ENCODE measurements around the gene MMP24OS.
A peak's percentile ranks its signal among the peaks of the same experiment; 100 is the strongest.

Gene MMP24OS

GRCh38 chr20:35284267-35284991 lies 6.5 kb upstream of the MMP24OS start, which contains the start of gene EIF6:
Gene EIF6 (minus strand): TSS chr20:35284772. CDS start chr20:35284487, 285 bp downstream.
- peak; percentile 83 for DNase-seq (ENCODE audit: low read depth)

GRCh38 chr20:35283441-35284266 lies 5.7 kb upstream of the MMP24OS start:
- no peak for TF ChIP-seq CTCF (conservative IDR thresholded peaks at IDR 0.05; ENCODE audit: low read length)
- H3K4me3 ChIP-seq (ENCODE audit: low read length) = peak overlapping the region; percentile 87
- no peak for DNase-seq (ENCODE audit: low read depth)

More at GRCh38 chr20:35284267-35284991, 6.5 kb upstream of the MMP24OS start, which contains the start of gene EIF6:
- TF ChIP-seq CTCF (conservative IDR thresholded peaks at IDR 0.05; ENCODE audit: low read length) = no peak
- peak within 1 kb of the TSS; percentile 87 for H3K4me3 ChIP-seq (ENCODE audit: low read length)

DNA sequence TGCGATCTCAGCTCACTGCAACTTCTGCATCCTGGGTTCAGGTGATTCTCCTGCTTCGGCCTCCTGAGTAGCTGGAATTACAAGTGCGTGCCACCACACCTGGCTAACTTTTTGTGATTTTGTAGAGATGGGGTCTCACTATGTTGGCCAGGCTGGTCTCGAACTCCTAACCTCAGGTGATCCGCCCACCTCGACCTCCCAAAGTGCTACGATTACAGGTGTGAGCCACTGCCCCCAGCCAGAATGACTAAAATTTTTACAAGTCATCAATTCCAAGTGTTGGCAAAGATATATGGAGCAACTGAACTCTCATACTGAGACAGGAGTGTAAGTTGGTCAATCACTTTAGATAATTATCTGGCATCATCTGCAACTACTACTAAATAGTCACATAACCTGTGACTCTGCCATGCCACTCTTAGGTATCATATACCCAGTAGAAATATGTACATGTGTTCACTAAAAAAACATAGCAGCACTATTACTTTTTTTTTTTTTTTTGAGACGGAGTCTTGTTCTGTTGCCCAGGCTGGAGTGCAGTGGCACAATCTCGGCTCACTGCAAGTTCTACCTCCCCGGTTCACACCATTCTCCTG lies 3.7 kb upstream of the MMP24OS start:
- no peak overlapping the region for H3K4me3 ChIP-seq (ENCODE audit: low read length)
- TF ChIP-seq CTCF (conservative IDR thresholded peaks at IDR 0.05; ENCODE audit: low read length) = no peak
- no peak for DNase-seq (ENCODE audit: low read depth)

DNA sequence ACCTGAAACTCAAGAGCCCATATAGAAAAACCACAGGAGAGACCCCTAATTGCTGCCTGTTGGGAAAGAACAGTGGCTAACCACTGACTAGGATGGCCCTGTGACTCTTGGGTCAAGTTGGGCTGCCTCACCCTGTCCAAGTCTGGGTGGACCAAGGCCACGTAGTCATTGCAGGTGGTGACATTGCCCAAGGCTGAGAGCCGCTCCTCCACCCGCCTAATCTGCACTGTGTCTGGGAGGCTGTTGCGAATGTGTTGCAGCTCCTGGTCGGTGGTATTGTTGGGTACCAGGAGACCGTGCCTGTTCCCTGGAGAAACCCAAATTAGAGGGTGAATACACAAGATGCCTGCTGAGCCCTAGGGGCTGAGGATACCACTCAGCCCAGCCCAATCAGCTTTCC lies 2.6 kb upstream of the MMP24OS start:
- no peak for TF ChIP-seq CTCF (conservative IDR thresholded peaks at IDR 0.05; ENCODE audit: low read length)
- DNase-seq (ENCODE audit: low read depth) = no peak
- no peak overlapping the region for H3K4me3 ChIP-seq (ENCODE audit: low read length)

GRCh38 chr20:35279533-35280174 lies 1.7 kb upstream of the MMP24OS start:
- H3K4me3 ChIP-seq (ENCODE audit: low read length) = no peak overlapping the region
- no peak for DNase-seq (ENCODE audit: low read depth)
- TF ChIP-seq CTCF (conservative IDR thresholded peaks at IDR 0.05; ENCODE audit: low read length) = no peak

DNA sequence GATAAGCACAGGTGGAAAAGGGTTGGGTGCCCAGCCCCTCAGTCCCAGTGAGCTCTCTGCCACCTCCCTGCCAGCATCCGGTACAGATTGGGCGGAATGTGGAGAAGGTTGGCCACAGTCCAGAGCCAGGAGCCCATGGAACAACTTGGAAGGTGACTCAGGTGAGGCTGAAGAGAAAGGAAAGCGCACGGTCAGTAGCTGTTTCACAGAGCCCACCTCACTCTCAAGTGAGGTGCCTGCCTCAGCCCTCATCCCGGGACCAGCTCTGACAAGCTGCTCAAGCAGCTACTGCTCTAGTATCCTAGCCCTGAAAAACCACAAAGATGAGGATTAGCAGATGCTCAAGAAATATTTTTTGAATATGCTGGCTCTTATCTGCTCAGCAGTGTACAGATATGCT lies 1.1 kb upstream of the MMP24OS start:
- no peak overlapping the region for H3K4me3 ChIP-seq (ENCODE audit: low read length)
- TF ChIP-seq CTCF (conservative IDR thresholded peaks at IDR 0.05; ENCODE audit: low read length) = no peak
- DNase-seq (ENCODE audit: low read depth) = no peak

All from AG10803 (cell line).